Uterus (tissue), 2 donors: ENCODE measurements around the gene PRELP.

Experiments
- CTCF ChIP-seq, 4 experiments: fragments of 200-600 bp in 2 of 4; fragments of 450-650 bp in 2 of 4; sonication (generic) in 2 of 4; IDR thresholded peaks; one replicate each; pipeline ENCODE4 v1.5.1; 2016 to 2019; ENCODE audit warnings: antibody characterized with exemption in 4 of 4, mild to moderate bottlenecking in 2 of 4, moderate library complexity in 1 of 4
- POLR2A ChIP-seq, 2 donors: fragments of 450-650 bp; IDR thresholded peaks; one replicate each; pipeline ENCODE4 v1.6.1; 2016; ENCODE audit warnings: antibody characterized with exemption in 2 of 2, mild to moderate bottlenecking in 1 of 2, moderate library complexity in 1 of 2

- TF ChIP-seq POLR2A (IDR thresholded peaks at IDR 0.05): no peak
- TF ChIP-seq CTCF (IDR thresholded peaks at IDR 0.05): no peak
Measured at GRCh38 chr1:203536980-203537455, 61.4 kb downstream of the PRELP start.
